A172 (cell line): ENCODE data around the gene PKN2. TPM values are rescaled to one million over a fixed set of nuclear protein-coding genes. Genes with fewer than 3 reads are reported as not detected.
A peak's percentile ranks its signal among the peaks of the same experiment; 100 is the strongest.

ENCODE experiments used
- DNase-seq: peaks from one replicate; pipeline ENCODE4 v3.0.0-alpha.2; 2015; ENCODE audit warnings: low spot score
- total RNA-seq: library from RNA; depleted of rRNA; stranded (reverse); fragments of >200 nt; shearing (Covaris generic); gene quantifications from 2 replicates; pipeline ENCODE4 v1.2.3, GENCODE V29; 2014

PKN2 gene
- total RNA-seq, 1 experiment from 2014 or later = 15.7 TPM

DNA sequence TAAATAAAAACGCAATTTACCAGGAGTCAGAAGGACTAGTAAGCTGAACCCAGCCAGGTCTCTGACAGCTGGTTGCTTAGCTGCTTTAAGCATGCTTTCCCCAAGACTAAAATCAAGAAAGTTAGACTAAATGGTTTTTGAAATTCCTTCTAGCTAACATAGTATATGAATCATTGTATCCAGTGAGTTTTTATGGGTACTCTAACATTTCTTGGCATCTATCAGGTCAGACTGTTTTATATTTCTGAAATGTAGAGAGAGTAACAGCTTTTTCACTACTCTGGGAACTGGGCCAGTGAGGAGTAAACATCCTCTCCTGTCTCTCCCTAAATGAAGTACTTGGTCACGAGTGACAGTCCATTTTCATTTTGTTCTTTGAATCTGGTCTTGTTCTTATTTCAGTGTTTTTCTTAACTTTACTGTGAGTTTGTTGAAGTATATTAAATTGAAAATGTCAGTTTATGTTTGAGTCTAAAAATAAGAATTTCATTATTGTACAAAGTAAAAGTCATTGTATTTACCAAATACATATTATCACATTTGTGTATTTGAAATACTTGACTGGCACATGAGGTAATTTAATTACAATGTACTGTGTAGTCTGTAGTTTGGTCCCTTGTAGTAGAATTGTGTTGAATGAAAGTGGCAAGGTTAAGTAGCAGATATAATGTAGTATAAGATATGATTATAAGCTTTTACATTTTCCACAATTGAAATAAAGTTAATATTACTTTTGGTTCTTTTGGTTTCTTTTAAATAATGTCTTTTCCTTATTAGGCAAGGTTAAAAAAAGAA, 47.6 kb downstream of the PKN2 start:
- peak; percentile 78 for DNase-seq

DNA sequence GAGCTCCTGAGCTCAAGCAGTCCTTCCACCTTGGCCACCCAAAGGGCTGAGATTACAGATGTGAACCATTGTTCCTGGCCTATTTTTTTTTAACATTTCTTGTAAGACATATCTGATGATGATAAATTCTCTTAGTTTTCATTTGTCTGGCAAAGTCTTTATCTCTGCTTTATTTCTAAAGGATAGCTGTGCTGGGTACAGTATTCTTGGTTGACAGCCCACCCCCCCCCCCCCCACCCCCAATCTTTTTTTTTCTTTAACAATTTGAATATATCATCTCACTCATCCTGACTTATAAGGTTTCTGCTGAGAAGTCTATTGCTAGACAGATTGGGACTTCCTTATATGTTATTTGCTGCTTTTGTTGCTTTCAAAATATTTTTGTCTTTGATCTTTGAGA, 51.3 kb downstream of the PKN2 start:
- DNase-seq = no peak

DNA sequence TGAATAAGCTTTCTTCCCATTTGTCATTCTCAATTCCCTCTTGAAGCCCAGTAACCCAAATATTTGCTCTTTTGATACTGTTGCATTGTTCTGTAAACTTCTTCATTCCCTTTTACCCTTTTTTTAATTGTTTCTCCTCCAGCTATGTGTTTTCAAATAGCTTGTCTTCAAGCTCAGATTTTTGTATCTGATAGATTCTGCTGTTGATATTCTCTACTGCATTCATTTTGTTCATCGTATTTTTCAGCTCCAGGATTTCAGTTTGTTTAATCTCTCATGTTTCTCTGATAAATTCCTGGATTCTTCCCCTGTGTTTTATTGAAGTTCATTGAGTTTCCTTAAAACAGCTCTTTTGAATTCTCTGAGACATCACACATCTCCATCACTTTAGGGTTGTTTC, 51.8 kb downstream of the PKN2 start:
- no peak for DNase-seq

DNA sequence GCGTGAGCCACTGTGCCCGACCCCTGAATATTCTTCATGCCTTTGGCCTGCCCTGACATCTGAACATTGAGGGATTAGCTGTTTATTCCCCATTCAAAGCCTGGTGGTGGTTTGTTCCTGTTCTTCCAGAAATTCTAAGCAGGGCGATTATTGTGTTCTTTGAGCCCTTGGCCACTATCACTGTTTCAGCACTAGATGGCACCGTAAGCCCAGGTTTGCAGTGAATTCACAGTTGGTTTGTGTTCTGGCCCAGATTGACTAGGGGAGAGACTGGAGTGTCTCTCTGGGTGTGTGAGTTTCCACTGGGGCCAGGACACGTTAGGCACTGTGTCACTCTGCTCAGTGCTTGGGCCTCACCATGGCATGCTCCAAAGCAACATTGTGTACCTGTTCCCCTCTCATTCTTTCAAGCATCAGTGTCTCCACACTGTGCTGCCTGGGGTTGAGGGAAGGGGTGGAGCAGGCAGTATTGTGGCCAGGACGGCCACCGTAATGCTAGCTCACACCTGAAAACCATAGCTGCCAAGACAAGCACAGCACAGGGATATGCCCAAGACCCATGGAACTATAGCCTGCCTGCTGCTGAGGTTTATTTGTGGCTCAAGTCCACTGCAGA, 52.7 kb downstream of the PKN2 start:
- peak; percentile 3 for DNase-seq

DNA sequence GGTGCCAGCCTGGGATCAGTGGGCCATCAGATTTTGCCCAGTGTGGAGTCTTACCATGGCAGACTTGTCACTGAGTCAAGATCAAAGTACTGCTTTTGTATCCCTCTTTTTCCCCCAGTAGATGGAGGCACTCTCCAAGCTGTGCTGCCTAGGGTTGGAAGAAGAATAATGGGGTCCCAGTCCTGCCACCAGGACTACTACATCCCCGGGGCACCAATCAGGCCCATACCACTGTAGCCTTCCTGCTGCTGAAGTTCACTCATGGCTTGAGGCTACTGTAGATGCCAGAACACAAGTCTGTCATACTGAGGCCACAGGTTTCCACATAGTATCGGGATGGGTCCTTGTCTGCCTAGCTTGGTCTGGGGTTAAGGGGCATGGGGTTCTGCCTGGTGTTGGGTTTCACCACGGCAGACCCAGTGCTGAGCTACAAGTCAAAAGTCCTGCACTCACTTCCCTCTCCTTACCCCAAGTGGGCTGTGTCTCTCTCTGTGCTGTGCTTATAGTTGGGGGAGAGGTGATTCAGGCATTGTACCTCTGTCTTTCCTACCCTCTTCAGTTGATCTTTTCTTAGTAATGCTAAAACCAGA, 53.4 kb downstream of the PKN2 start:
- DNase-seq = no peak

DNA sequence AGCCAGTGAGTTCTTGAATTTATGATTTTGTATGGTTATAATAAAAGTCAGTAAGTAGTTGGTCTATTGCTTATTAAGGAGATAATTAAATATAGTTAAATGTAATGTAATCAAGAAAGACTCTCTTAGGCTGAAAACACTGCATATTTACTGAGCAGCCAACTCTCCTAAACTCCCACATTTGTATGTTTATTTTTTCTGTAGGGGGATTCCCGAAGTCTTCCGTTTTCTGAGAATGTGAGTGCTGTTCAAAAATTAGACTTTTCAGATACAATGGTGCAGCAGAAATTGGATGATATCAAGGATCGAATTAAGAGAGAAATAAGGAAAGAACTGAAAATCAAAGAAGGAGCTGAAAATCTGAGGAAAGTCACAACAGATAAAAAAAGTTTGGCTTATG, 56.7 kb downstream of the PKN2 start:
- DNase-seq = no peak

DNA sequence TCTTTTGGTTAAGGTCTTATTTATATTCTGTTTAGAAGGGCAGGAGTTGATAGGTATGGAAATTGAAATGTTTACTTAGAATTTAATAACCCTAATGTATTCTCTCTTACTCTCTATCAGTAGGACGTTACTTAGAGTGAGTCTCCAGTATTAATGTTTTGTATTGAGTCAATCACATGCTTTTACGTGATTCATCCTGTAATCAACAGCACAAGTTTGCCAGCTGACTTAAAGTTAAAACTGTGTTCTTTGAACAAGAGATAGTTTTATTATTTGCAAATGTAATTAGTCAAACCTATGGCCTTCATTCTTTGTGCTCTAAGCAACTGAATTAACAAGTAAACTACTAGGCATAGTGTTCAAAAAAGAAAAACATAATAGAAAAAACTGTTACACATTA, 57.3 kb downstream of the PKN2 start:
- no peak for DNase-seq

DNA sequence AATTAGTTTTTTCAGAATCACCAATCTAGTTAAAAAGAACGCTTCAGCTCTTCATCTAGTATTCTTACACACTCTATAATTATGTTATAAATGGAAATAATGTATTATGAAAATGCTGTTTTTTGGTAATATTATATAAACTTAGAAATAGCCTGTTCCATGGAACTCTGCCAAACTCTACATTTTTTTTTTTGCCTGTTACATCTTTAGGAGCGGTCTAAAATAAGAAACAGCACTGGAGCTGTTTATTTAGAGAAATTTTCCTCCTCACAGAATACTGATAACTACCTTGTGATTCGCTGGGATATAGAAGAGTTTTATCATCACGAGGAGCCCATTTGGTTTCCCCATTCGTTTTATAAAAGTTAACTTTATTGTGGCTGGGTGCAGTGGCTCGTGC, 58.5 kb downstream of the PKN2 start:
- DNase-seq = no peak

DNA sequence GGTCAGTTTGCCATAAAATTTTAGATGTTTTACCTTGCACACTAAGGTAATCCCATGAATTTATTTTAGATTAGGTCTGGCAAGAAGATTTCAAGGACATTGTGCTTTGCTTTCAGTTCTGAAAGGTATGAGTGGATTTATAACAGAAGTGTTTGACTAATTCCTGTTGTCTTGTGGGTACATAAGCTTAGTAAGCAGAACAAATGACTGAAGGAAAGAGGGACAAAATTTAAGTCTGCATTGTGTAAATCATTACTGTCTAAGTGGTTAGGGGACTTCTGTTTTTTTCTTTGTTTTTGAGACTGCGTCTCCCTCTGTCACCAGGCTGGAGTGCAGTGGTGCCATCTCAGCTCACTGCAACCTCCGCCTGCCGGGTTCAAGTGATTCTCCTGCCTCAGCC, 60.1 kb downstream of the PKN2 start:
- no peak for DNase-seq

DNA sequence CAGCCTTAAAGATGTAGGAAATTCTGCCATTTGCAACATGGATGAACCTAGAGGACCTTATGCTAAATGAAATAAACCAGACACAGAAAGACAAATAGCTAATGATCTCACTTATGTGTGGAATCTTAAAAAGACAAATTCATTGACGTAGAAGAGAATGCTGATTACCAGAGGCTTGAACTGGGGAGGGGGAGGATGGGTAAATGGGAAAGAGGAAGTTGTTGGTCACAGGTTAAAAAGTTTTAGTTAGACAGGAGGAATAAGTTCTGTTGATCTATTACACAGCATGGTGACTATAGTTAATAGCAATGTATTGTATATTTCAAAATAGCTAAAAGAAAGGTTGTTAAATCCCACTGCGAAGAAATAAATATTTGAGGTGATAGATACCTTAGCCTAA, 62.8 kb downstream of the PKN2 start:
- DNase-seq = no peak

DNA sequence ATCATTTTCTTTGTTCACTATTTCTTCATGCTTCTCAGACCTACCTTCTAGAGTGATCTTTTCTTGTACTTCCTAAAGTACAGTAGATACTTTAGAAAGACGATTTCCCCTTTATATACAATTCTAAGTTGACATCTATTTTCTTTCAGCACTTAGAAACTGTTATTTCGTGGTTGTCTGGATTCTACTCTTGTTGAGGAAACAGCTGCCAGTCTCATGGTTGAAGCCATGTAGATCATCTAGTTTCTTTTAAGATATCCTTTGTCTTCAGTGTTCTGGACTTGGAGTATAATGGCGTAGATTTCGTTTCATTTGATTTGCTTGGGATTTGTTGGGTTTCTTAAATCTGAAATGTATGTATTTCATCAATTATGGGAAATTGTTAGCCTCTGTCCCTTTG, 67.6 kb downstream of the PKN2 start:
- no peak for DNase-seq

DNA sequence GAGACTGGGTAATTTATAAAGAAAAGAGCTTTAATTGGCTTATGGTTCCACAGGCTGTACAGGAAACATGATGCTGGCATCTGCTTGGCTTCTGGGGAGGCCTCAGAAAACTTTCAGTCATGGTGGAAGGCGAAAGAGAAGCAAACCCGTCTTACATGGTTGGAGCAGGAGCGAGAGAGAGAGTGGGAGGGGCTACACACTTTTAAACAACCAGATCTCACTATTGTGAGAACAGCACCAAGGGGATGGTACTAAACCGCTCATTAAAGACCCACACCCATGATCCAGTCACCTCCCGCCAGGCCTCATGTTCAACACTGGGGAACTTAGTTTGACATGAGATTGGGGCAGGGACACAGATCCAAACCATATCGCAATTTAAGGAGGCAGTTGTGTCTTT, 69.4 kb downstream of the PKN2 start:
- DNase-seq = no peak

DNA sequence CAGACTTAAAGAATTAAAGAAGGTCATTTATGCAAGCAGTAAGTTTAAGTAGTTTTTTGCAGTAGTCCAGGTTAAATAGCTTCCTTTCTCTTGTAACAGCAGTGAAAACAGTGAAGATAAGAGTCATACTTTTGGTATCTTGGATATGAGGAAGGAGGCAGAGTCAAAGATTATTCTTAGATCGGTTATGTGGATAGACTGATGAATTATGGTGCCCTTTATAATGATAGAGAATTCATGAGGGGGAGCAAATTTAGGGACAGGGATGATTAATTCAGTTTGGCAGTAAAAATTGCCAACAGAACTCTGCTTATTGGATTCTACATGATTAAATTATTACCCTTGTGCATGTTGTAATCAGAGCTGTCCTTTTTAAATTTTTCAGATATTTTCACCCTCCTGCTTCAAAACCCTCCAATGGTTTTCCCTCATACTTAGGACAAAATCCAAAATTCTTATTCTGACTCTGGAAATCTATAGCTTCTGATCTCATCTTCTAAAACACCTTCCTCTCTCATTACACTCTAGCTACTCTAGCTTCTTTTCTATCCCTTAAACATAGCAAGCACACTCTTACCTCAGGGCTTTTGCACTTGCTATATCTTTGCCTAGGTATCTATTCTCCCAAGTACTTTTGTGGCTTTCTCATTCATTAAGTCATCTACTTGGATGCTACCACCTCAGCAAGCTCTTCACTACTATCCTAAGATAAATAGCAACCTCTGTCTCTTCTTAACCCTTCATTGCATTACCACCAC, 79.8 kb downstream of the PKN2 start:
- peak; percentile 29 for DNase-seq

DNA sequence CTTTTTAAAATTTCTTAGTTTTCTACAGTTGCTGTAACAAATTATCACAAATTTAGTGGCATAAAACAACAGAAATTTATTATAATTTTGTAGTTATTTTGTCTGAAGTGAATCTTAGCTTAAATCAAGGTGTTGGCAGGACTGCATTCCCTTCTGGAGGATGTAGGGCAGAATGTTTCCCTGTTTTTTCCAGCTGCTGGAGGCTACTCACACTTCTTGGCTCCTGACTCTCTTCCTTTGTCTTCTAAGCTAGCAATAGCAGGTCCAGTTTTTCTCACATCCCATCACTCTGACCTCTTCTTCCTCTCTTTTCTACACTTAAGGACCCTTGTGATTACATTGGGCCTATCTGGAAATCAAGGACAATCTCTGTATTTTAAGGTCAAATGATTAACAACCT, 84.1 kb downstream of the PKN2 start:
- DNase-seq = no peak

DNA sequence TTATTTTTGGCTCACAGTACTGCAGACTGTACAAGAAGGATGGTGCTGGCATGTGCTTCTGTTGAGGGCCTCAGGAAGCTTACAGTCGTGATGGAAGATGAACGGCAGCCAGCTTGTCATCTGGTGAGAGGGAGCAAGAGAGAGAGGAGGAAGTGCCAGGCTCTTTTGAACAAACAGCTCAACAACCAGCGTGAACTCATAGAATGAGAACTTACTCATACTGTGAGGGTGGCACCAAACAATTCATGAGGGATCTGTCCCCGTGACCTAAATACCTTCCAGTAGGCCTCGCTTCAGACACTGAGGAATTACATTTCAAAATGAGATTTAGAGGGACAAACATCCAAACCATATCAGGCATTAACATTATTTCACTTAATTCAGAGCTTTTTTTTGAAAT, 84.7 kb downstream of the PKN2 start:
- no peak for DNase-seq

DNA sequence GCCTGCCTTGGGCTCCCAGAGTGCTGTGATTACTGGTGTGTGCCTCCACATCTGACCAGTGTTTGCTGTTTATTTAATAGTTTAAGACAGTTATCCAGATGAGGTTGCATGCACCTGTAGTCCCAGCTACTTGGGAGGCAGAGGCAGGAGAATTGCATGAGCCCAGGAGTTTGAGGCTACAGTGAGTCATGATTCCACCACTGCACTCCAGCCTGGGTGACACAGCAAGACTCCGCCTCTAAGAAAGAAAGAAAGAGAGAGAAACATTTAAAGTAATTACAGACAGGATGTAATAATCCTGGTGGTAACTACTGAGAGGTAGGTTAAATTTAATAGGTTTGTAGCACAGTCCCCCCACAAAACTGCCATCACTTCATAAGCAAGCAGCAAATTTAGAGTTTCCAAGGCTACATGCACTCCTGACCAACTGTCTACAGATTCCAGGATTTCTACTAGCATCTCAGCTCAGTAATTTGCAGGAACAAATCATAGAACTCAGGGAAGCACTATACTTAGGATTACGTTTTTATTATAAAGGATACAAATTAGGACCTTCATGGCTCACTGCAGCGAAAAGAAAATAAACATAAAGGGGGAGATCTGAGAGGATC, 89.6 kb downstream of the PKN2 start:
- DNase-seq = peak; percentile 76

DNA sequence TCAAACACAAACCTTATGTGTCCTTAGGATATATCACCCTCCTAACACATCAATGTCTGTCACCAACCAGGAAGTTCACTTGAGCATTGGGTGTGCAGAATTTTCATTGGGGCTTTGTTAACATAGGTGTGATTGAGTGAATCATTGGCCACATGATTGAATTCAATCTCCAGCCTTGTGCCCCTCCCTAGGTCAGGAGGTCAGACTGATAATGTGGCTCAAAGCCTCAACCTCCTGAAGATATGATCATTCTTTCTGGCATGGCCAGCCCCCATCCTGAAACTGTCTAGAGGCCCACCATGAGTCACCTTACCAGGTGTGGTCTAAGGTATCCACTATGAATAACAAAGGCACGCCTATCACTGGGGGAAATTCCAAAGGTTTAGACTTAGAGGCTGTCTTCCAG, 90.1 kb downstream of the PKN2 start:
- DNase-seq = peak; percentile 46

DNA sequence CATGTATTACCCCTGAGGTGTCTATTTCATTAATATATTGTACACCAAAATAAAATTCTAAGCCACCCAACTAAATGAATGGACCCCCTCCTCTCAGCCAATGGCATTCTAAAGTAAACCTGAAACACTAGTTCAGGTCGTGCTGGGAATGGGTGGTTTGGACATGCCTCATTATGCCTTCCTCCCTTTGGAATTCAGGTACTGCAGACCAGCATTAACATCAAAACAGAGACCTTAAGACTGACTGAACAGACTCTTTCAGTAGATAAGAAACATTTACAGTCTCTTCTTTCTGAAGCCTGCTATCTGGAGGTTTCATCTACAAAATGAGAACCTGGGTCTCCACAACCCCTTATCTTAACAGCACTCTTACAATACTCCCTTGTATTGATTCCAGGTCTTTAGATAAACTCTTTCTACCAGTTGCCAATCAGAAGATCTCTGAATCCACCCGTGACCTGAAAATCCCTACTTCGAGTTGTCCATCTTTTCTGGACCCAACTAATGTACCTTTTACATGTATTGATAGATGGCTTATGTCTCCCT, 93.6 kb downstream of the PKN2 start:
- DNase-seq = no peak

DNA sequence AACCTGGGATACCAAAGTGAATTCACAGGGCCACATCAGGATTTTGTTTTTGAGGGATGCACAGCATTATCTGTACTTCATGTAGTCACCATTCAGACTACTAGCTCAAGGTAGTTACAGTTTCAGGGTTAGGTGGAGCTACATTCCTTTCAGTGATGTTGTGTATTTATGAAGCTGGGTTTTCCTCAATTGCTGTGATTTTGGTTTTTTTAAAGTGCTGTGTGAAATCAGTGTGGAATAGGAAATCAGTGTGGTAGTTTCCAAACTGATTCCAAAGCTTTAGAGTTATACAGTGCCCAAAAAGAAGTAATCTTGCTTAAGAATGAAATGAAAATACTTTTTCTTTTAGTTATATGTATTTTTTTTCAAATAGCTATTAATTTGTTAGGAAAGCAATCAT, 95.8 kb downstream of the PKN2 start:
- DNase-seq = no peak

DNA sequence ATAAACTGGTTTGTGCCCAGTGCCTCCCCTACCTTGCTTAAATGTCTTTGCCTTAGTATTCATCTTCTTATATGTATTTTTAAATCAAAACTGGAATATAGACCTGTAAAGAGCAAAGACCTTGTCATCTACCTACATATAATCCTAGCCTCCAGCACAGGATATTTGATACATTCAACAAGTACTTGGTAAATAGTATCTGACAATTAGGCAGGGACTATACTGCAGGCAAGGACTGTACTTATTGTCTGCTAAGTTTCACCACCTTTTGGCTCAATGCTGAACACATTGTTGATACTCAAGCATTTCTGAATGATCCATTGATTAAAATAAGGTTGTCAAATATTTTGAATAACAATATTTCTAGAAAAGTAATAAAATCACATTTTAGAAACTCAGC, 96.4 kb downstream of the PKN2 start:
- DNase-seq = no peak

DNA sequence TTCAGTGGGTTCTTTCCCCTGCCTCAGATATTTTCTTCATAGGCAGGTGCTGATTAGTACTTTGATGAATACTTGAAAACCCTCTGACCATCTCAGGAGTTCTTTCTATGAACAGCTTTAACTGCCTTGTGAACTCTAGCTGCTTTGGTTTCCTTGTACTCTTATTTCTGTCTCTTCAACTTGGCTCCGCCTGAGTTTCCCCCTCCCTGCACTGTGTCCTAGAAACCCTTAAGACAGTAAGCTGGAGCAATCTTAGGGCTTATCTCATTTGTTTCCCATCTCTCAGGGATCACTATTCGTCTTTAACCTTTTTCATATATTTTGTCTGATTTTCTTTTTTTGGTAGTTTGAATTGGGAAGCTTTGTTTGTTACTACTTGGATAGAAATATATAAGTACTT, 99.1 kb downstream of the PKN2 start:
- DNase-seq = no peak

DNA sequence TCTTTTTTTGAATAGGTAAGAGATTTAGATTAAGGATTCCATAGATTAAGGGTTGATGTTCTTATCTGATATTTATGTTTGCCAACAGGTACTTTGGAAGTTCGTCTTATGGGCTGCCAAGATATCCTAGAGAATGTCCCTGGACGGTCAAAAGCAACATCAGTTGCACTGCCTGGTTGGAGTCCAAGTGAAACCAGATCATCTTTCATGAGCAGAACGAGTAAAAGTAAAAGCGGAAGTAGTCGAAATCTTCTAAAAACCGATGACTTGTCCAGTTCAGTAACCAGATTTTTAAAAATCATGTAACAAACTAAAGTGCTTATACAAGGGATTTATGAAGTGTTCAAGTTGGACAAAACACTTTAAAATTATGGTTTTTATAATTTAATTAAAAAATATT, 100.5 kb downstream of the PKN2 start:
- DNase-seq = no peak
